HEK293 (cell line): ENCODE measurements around the gene SCO1.
"Not testable (repeated sequence)": the region's sequence is repeated elsewhere in the genome, so short reads cannot be mapped to it uniquely, and the experiment has no call there.

ENCODE experiments used
- CTCF ChIA-PET: fragments of 350-600 bp; formaldehyde crosslinking; extraction: SDS; loops from one replicate; lab custom pipeline; 2021; ENCODE audit warnings: antibody characterized with exemption; lab: Yijun Ruan, JAX
- POLR2A ChIA-PET: fragments of 300-600 bp; formaldehyde crosslinking; extraction: SDS; loops from one replicate; lab custom pipeline; 2020; ENCODE audit warnings: antibody characterized with exemption, inconsistent platforms; lab: Yijun Ruan, JAX
- H3K27ac ChIP-seq: fragments of 200-500 bp; sonication (Bioruptor generic); 2 replicates; pipeline ENCODE4 v1.5.1; 2014; ENCODE audit warnings: low read depth, low read length, control low read depth, inconsistent platforms; ENCODE audit errors: extremely low read depth
- H3K36me3 ChIP-seq, 2 experiments: fragments of 200-500 bp in 1 of 2; sonication (Bioruptor generic) in 1 of 2; 1 replicate in 1 of 2; 2 replicates in 1 of 2; pipeline ENCODE4 v1.5.1; 2014 to 2017; ENCODE audit warnings: inconsistent platforms in 2 of 2, low read length in 2 of 2; ENCODE audit not compliant: control insufficient read depth in 2 of 2, insufficient read depth in 1 of 2
- H3K4me1 ChIP-seq: fragments of 200-500 bp; sonication (Bioruptor generic); 2 replicates; pipeline ENCODE4 v1.5.1; 2014; ENCODE audit warnings: mild to moderate bottlenecking, low read length, inconsistent platforms; ENCODE audit not compliant: control insufficient read depth, insufficient read depth
- H3K4me3 ChIP-seq: 2 replicates; pipeline ENCODE4 v1.5.1; 2011; ENCODE audit warnings: low read depth, mild to moderate bottlenecking, control low read depth, low read length, moderate library complexity
- H3K9me3 ChIP-seq: fragments of 200-500 bp; sonication (Bioruptor generic); 2 replicates; pipeline ENCODE4 v1.5.1; 2014; ENCODE audit warnings: low read depth, low read length, inconsistent platforms; ENCODE audit not compliant: control insufficient read depth, insufficient read depth
- EGR2 ChIP-seq: fragments of 450-650 bp; formaldehyde crosslinking; IDR thresholded peaks from 2 replicates; pipeline ENCODE4 v1.5.1; 2016; ENCODE audit warnings: low read depth, missing biosample characterization, missing genetic modification characterization
- HOXD13 ChIP-seq: sonication (generic); formaldehyde crosslinking; IDR thresholded peaks from 2 replicates; pipeline ENCODE4 v1.8.0; 2022; ENCODE audit warnings: missing genetic modification reagents, borderline replicate concordance
- OVOL3 ChIP-seq: fragments of 450-650 bp; formaldehyde crosslinking; IDR thresholded peaks from 2 replicates; pipeline ENCODE4 v1.5.1; 2016; ENCODE audit warnings: missing biosample characterization, missing genetic modification characterization
- SALL2 ChIP-seq: fragments of 450-650 bp; formaldehyde crosslinking; IDR thresholded peaks from 2 replicates; pipeline ENCODE4 v1.5.0; 2017; ENCODE audit warnings: missing biosample characterization, mild to moderate bottlenecking, missing genetic modification characterization, borderline replicate concordance
- SETDB1 ChIP-seq: IDR thresholded peaks from one replicate; pipeline ENCODE4 v1.6.1; 2017; ENCODE audit warnings: mild to moderate bottlenecking, low read length, moderate library complexity, mixed read lengths; ENCODE audit not compliant: insufficient read length
- ZBTB11 ChIP-seq: fragments of 450-650 bp; formaldehyde crosslinking; conservative IDR thresholded peaks from 2 replicates; pipeline ENCODE4 v1.5.1; 2016; ENCODE audit warnings: low read depth, missing biosample characterization, missing genetic modification characterization
- ZBTB26 ChIP-seq: fragments of 450-650 bp; formaldehyde crosslinking; optimal IDR thresholded peaks from 2 replicates; pipeline ENCODE3; 2016; ENCODE audit warnings: missing biosample characterization, mild to moderate bottlenecking, missing genetic modification characterization
- ZBTB8A ChIP-seq: fragments of 450-650 bp; formaldehyde crosslinking; IDR thresholded peaks from 2 replicates; pipeline ENCODE4 v1.5.1; 2016; ENCODE audit warnings: missing biosample characterization, missing genetic modification characterization
- ZFP37 ChIP-seq: fragments of 450-650 bp; formaldehyde crosslinking; IDR thresholded peaks from 2 replicates; pipeline ENCODE4 v1.5.1; 2016; ENCODE audit warnings: missing biosample characterization, missing genetic modification characterization
- ZNF10 ChIP-seq: fragments of 450-650 bp; formaldehyde crosslinking; IDR thresholded peaks from 2 replicates; pipeline ENCODE4 v1.5.1; 2017; ENCODE audit warnings: missing biosample characterization, missing genetic modification characterization
- ZNF157 ChIP-seq: fragments of 450-650 bp; formaldehyde crosslinking; IDR thresholded peaks from 2 replicates; pipeline ENCODE4 v1.5.1; 2016; ENCODE audit warnings: missing biosample characterization, missing genetic modification characterization
- ZNF221 ChIP-seq: fragments of 450-650 bp; formaldehyde crosslinking; IDR thresholded peaks from 2 replicates; pipeline ENCODE4 v1.5.1; 2017; ENCODE audit warnings: missing biosample characterization, missing genetic modification characterization, borderline replicate concordance
- ZNF239 ChIP-seq: fragments of 450-650 bp; formaldehyde crosslinking; IDR thresholded peaks from 2 replicates; pipeline ENCODE4 v1.5.1; 2016; ENCODE audit warnings: missing biosample characterization, missing genetic modification characterization
- ZNF324 ChIP-seq: fragments of 450-650 bp; formaldehyde crosslinking; IDR thresholded peaks from 2 replicates; pipeline ENCODE4 v1.5.1; 2016; ENCODE audit warnings: missing biosample characterization, missing genetic modification characterization
- ZNF341 ChIP-seq: fragments of 450-650 bp; formaldehyde crosslinking; IDR thresholded peaks from 2 replicates; pipeline ENCODE4; 2016; ENCODE audit warnings: low read depth, missing biosample characterization, missing genetic modification characterization
- ZNF354C ChIP-seq: fragments of 450-650 bp; formaldehyde crosslinking; IDR thresholded peaks from 2 replicates; pipeline ENCODE4 v1.5.1; 2016; ENCODE audit warnings: missing biosample characterization, missing genetic modification characterization, low read depth, borderline replicate concordance
- ZNF362 ChIP-seq: fragments of 450-650 bp; formaldehyde crosslinking; IDR thresholded peaks from 2 replicates; pipeline ENCODE4 v1.5.1; 2016; ENCODE audit warnings: missing biosample characterization, missing genetic modification characterization
- ZNF426 ChIP-seq: fragments of 450-650 bp; formaldehyde crosslinking; IDR thresholded peaks from 2 replicates; pipeline ENCODE4 v1.5.1; 2017; ENCODE audit warnings: missing biosample characterization, missing genetic modification characterization, mild to moderate bottlenecking, inconsistent platforms, moderate library complexity
- ZNF513 ChIP-seq: fragments of 450-650 bp; IDR thresholded peaks from 2 replicates; pipeline ENCODE4 v1.5.1; 2018; ENCODE audit warnings: missing biosample characterization, missing genetic modification characterization
- ZNF548 ChIP-seq: fragments of 450-650 bp; formaldehyde crosslinking; IDR thresholded peaks from 2 replicates; pipeline ENCODE4 v1.5.1; 2016; ENCODE audit warnings: missing biosample characterization, missing genetic modification characterization
- ZNF549 ChIP-seq: fragments of 450-650 bp; IDR thresholded peaks from 2 replicates; pipeline ENCODE4 v1.5.1; 2018; ENCODE audit warnings: missing biosample characterization, missing genetic modification characterization, mild to moderate bottlenecking, inconsistent platforms, moderate library complexity
- ZNF580 ChIP-seq: fragments of 450-650 bp; formaldehyde crosslinking; IDR thresholded peaks from 2 replicates; pipeline ENCODE4 v1.5.1; 2016; ENCODE audit warnings: missing biosample characterization, missing genetic modification characterization
- ZNF76 ChIP-seq: fragments of 450-650 bp; formaldehyde crosslinking; IDR thresholded peaks from 2 replicates; pipeline ENCODE4; 2016; ENCODE audit warnings: low read depth, missing biosample characterization, missing genetic modification characterization, borderline replicate concordance
- ZNF830 ChIP-seq: fragments of 450-650 bp; IDR thresholded peaks from 2 replicates; pipeline ENCODE4 v1.5.0; 2018; ENCODE audit warnings: missing biosample characterization, missing genetic modification characterization, low read depth, mild to moderate bottlenecking, moderate library complexity
- ZSCAN16 ChIP-seq: fragments of 450-650 bp; formaldehyde crosslinking; IDR thresholded peaks from 2 replicates; pipeline ENCODE4 v1.5.1; 2016; ENCODE audit warnings: missing biosample characterization, missing genetic modification characterization
- ZXDB ChIP-seq: fragments of 450-650 bp; formaldehyde crosslinking; IDR thresholded peaks from 2 replicates; pipeline ENCODE4 v1.5.1; 2016; ENCODE audit warnings: missing biosample characterization, missing genetic modification characterization

The SCO1 gene

GRCh38 chr17:10733666-10734065 is 36.3 kb upstream of the SCO1 start:
- ChIA-PET POLR2A (no interaction called here), CTCF (interaction anchor here (0.6 to 3.4 kb wide), 4 partner anchors 111 to 1255 kb away, joined by 3 to 23 read pairs (median 4); no protein-coding TSS in a partner anchor)
- no peaks in the 10 kb centered on the region for H3K4me1 ChIP-seq
- TF ChIP-seq HOXD13 (no peak), ZBTB26 (tag by site-specific recombination) (no peak), SETDB1 (no peak), ZNF513 (no peak), ZNF10 (tag by site-specific recombination) (no peak), ZNF76 (tag by site-specific recombination) (no peak), ZNF580 (tag by site-specific recombination) (no peak), ZSCAN16 (tag by site-specific recombination) (no peak), ZFP37 (tag by site-specific recombination) (no peak), ZNF426 (tag by site-specific recombination) (no peak), ZXDB (tag by site-specific recombination) (no peak), SALL2 (no peak), ZBTB8A (tag by site-specific recombination) (no peak), ZNF239 (tag by site-specific recombination) (no peak), ZNF221 (tag by site-specific recombination) (no peak), ZNF157 (tag by site-specific recombination) (no peak), EGR2 (tag by site-specific recombination) (no peak), ZNF324 (no peak)
- H3K9me3 ChIP-seq = no peaks in the 10 kb centered on the region
- H3K36me3 ChIP-seq = no peaks in the 10 kb centered on the region
- H3K27ac ChIP-seq = no peak overlapping the region
- H3K4me3 ChIP-seq = no peak overlapping the region

GRCh38 chr17:10732121-10732520 is 34.8 kb upstream of the SCO1 start:
- POLR2A ChIA-PET, H3K4me1 ChIP-seq: not testable (repeated sequence)
- CTCF ChIA-PET = interaction anchor here (0.6 to 3.4 kb wide), 4 partner anchors 9 to 284 kb away, joined by 3 to 23 read pairs (median 5); no protein-coding TSS in a partner anchor

GRCh38 chr17:10731408-10731879 is 34.1 kb upstream of the SCO1 start:
- H3K27ac ChIP-seq = no peak overlapping the region
- TF ChIP-seq ZNF548 (tag by site-specific recombination) = peak; percentile 59; the same call in 1 of the 2 replicates
- TF ChIP-seq ZNF354C = no peak
- no peak for TF ChIP-seq ZNF549 (tag by site-specific recombination)
- no peak for TF ChIP-seq ZBTB11 (tag by site-specific recombination)
- TF ChIP-seq OVOL3 = no peak
- TF ChIP-seq ZNF362 (tag by site-specific recombination) = no peak
- no peak for TF ChIP-seq ZNF341
- no peak for TF ChIP-seq ZNF830
- H3K9me3 ChIP-seq = no peaks in the 10 kb centered on the region
- ChIA-PET POLR2A (no interaction called here), CTCF (interaction anchor here (0.6 to 3.4 kb wide), 6 partner anchors 10 to 285 kb away, joined by 3 to 23 read pairs (median 4); no protein-coding TSS in a partner anchor)
- H3K4me3 ChIP-seq = no peak overlapping the region
- no peaks in the 10 kb centered on the region; the same call in 1 of the 2 replicates for H3K4me1 ChIP-seq
- H3K36me3 ChIP-seq = no peaks in the 10 kb centered on the region

More at GRCh38 chr17:10732121-10732520, 34.8 kb upstream of the SCO1 start:
- not testable (repeated sequence) for H3K9me3 ChIP-seq, H3K4me3 ChIP-seq, H3K27ac ChIP-seq, H3K36me3 ChIP-seq
